ENCODE results near the gene EIF4G3.
"Not testable (repeated sequence)": the region's sequence is repeated elsewhere in the genome, so short reads cannot be mapped to it uniquely, and the experiment has no call there.

The EIF4G3 gene

DNA sequence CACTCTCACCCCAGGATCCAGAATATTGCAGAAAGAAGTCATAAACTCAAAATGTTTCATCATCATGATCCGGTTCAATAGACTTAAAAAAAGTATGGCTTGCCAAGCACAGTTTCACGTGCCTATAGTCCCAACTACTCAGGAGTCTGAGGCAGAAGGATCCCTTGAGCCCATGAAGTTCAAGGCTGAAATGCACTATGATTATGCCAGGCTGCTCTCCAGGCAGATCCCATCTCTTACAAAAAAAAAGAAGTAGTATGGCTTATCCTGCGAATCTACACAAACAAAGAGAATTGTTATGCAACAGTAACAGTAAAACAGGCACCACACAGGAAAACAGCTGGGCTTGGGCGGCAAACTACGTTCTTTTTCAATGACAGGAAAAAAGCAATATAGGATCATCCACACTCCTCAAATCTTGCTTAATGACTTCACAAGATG, 76.2 kb downstream of the EIF4G3 start:
- no peak for DNase-seq (ENCODE audit: low spot score)

DNA sequence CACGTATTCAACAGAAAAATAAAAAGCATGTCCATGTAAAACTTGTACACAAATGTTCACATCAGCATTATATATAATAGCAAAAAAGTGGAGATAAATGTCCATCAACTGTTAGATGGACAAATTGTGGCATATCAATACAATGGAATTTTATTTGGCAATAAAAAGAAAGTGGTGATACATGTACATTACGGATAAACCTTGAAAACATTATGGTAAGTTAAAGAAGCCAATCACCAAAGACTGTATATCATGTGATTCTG, 76.9 kb downstream of the EIF4G3 start:
- no peak for DNase-seq (ENCODE audit: low spot score)

DNA sequence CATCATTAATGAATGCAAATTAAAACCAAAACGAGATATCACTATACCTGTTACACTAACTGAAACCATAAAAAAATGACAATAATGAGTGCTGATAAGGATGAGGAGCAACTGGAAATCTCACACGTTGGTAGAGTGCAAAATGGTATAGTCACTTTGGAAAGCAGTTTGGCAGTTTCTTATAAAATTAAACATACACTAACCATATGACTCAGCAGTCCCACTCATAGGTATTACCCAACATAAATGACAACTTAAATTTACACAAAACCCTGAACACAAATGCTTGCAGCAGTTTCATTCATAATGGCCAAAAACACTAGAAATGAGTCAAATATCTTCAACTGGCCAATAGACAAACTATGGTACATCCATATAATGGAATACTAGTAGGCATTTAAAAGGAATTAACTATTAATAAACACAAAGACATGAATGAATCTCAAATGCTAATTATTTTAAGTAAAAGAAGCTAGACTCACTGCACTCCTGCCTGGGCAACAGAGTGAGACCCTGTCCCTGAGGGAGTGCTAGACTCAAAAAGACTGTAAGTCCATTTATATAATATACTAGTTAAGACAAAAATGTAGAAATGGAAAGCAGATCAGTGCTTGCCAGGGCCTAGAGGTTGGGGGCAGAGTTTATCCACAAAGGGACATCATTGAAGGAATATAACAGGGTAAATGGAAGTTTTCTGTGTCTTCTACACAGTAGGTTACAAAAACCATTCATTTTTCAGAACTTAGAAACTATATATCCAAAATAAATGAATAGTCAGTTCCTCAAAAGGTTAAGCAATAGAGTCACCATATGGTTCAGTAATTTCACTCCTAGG, 77.4 kb downstream of the EIF4G3 start:
- DNase-seq (ENCODE audit: low spot score): no peak

DNA sequence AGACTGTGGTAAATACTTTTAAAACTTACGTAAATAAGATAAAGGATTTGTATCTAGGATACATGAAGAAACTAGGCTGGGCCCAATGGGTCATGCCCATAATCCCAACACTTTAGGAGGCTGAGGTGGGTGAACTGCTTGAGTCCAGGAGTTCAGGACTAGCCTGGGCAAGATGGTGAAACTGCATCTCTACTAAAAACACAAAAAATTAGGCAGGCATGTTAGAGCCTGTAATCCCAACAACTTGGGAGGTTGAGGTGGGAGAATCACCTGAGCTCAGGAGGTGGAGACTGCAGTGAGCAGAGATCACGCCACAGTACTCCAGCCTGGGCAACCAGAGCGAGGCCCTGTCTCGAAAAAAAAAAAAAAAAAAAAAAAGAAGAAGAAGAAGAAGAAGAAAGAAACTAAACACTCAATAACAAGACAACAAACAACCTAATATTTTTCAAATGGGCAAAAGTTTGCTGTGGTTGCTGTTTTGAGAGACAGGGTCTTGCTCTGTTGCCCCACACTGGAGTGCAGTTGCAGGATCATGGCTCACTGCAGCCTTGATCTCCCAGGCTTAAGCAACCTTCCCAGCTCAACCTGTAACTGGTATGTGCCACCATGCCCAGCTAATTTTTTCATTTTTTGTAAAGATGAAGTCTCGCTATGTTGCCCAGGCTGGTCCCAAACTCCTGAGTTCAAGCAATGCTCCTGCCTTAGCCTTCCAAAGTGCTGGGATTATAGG, 78.3 kb downstream of the EIF4G3 start:
- no peak for DNase-seq (ENCODE audit: low spot score)

DNA sequence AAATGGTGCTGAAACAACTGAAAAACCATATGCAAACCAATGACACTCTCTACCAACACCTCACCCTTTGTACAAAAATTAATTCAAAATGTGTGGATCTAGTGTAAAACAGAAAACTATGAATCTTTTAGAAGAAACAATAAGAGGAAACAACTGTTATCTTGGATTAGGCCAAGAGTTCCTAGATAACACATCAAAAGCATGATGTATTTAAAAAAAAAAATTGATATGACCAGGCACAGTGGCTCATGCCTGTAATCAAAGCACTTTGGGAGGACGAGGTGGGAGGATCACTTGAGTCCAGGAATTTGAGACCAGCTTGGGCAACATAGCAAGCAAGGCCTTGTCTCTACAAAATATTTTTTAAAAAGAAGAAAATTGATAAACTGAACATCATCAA, 79.0 kb downstream of the EIF4G3 start:
- no peak for DNase-seq (ENCODE audit: low spot score)

DNA sequence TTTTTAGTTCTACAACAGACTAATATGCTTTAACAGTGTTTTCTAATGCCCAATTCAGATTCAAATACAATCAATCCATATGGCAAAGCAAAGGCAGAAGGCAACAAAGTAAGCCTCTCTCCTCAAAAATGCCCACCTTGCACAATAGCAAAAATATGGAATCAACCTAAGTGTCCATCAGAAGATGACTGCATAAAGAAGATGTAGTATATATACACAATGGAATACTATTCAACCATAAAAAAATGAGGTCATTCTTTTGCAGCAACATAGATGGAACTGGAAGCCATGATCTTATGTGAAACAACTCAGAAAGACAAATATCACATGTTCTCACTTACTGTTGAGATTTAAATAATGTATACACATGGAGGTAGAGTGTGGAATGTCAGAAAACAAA, 80.7 kb downstream of the EIF4G3 start:
- no peak for DNase-seq (ENCODE audit: low spot score)

DNA sequence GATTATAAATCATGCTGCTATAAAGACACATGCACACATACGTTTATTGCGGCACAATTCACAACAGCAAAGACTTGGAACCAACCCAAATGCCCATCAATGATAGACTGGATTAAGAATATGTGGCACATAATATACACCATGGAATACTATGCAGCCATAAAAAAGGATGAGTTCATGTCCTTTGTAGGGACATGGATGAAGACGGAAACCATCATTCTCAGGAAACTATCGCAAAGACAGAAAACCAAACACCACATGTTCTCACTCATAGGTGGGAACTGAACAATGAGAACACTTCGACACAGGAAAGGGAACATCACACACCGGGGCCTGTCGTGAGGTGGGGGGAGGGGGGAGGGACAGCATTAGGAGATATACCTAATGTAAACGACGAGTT, 82.4 kb downstream of the EIF4G3 start:
- DNase-seq (ENCODE audit: low spot score): not testable (repeated sequence)

DNA sequence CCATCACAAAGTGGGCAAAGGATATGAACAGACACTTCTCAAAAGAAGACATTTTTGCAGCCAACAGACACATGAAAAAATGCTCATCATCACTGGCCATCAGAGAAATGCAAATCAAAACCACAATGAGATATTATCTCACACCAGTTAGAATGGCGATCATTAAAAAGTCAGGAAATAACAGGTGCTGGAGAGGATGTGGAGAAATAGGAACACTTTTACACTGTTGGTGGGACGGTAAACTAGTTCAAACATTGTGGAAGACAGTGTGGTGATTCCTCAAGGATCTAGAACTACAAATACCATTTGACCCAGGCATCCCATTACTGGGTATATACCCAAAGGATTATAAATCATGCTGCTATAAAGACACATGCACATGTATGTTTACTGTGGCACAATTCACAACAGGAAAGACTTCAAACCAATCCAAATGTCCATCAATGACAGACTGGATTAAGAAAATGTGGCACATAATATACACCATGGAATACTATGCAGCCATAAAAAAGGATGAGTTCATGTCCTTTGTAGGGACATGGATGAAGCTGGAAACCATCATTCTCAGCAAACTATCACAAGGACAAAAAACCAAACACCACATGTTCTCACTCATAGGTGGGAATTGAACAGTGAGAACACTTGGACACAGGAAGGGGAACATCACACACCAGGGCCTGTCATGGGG, 83.3 kb downstream of the EIF4G3 start:
- not testable (repeated sequence) for DNase-seq (ENCODE audit: low spot score)

DNA sequence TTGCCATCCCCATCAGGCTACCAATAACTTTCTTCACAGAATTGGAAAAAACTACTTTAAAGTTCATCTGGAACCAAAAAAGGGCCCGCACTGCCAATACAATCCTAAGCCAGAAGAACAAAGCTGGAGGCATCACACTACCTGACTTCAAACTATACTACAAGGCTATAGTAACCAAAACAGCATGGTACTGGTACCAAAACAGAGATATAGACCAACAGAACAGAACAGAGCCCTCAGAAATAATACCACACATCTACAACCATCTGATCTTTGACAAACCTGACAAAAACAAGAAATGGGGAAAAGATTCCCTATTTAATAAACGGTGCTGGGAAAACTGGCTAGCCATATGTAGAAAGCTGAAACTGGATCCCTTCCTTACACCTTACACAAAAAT, 84.2 kb downstream of the EIF4G3 start:
- not testable (repeated sequence) for DNase-seq (ENCODE audit: low spot score)

DNA sequence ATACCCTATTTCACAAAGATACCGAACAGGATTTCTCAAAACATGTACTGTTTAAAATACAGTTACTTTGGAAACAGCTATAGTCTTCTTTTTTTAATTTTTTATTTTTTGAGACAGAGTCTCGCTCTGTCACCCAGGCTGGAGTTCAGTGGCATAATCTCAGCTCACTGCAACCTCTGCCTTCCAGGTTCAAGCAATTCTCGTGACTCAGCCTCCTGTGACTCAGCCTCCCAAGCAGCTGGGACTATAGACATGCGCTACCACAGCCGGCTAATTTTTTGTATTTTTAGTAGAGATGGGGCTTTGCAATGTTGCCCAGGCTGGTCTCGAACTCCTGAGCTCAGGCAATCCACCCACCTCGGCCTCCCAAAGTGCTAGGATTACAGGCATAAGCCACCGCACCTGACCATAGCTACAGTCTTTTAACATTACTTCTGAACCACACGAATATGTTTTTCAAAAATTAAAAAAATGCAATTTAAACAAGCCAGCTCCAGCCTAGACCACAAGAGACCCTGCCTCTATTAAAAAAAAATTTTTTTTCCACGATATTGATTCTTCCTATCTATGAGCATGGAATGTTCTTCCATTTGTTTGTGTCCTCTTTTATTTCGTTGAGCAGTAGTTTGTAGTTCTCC, 85.5 kb downstream of the EIF4G3 start:
- not testable (repeated sequence) for DNase-seq (ENCODE audit: low spot score)

DNA sequence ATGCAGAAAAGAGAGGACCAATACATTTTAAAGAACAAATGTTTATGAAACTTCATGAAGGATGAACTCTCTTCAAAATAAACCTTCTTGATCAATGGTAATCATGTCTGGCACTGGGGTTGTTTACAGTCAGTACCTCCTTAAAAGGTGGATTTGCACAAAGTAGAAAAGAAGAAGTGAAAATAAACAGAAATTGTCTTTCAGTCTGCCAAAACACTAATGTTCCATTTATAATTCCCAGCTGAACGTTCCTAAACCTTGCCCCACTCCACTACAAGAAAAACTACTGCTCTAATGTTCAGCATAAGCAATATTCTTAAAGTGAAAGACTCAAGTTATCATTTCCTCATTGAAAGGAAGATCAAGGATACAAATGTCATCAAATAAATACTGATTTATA, 86.2 kb downstream of the EIF4G3 start:
- no peak for DNase-seq (ENCODE audit: low spot score)

DNA sequence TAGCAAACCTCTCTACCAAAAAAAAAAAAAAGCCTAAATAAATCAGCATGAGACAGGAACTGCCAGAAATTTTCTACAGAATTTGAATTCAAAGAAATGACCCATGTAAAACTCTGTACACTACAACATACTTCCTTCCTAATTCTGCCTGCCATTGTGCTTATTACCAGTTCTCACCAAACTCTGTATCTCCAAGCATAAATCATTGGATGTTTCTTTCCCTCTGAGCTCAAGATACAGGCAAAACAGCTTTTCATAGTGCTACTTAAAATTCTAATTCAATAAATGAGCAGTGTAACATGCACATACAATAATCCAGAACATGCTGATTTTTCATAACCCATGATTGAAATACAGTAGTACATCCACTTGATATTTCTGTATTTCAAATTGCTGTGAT, 87.0 kb downstream of the EIF4G3 start:
- DNase-seq (ENCODE audit: low spot score): no peak

DNA sequence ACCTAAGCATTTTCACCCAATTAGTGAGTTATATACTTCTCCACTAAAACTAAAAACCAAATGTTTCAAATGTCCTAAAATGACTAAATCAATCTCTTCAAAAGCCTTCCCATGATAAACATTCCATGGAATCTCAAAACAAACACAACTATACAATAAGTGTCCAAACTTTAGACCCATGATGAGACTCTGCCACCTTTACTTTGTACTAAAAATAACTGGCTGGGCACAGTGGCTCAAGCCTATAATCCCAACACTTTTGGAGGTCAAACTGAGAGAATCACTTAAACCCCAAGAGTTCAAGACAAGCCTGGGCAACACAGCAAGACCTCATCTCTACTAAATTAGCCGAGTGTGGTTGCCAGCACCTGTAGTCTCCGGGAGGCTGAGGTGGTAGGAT, 87.4 kb downstream of the EIF4G3 start:
- no peak for DNase-seq (ENCODE audit: low spot score)

DNA sequence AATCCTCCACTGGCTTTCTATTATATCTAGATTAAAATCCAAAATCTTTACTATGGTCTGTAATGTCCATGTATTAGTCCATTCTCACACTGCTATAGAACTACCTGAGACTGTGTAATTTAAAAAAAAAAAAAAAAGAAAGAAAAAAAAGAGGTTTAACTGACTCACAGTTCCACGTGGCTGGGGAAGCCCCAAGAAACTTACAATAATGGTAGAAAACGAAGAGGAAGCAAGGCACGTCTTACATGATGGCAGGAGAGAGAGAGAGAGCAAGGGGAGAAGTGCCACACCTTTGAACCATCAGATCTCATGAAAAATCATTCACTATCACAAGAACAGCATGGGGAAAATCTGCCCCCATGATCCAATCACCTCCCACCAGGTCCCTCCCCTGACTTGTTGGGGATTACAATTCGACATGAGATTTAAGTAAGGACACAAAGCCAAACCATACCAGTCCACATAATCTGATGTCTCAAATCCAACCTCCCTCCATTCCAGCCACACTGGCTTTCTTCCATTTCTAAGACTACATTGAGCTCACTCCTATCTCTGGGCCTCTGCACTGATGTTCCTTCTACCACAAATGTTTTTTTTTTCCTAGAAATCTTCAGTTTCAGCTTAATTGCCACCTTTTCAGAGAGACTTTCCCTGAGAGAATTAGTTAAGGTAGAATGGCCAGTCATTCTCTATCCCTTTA, 92.4 kb downstream of the EIF4G3 start:
- DNase-seq (ENCODE audit: low spot score): no peak

DNA sequence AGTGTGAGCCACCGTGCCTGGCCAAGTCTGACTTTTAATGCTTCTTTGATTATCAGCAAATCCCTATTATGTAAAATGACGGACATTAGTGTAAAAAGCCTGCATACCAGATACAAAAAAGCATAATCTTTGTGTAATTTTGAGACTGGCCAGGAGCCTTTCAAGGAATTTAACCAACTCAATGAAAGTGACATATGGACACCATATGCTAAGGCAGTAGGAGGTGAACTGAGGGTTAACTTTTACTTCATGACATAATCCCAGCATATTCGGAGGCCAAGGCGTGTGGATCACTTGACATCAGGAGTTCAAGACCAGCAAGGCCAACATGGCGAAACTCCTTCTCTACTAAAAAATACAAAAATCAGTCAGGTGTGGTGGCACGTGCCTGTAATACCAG, 94.6 kb downstream of the EIF4G3 start:
- no peak for DNase-seq (ENCODE audit: low spot score)

DNA sequence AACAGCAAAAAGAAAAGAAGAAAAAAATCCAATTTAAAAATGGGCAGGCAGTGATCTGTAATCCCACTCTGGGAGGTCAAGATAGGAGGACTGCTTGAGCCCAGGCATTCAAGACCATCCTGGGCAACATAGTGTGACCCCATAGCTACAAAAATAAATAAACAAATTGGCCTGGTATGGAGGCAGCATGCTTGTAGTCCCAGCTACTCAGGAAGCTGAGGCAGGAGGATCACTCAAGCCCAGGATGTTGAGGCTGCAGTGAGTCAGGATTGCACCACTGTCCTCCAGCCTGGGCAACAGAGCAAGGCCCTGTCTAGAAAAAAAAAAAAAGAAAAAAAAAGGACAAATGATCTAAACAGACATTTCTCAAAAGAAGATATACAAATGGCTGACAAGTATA, 99.6 kb downstream of the EIF4G3 start:
- no peak for DNase-seq (ENCODE audit: low spot score)

DNA sequence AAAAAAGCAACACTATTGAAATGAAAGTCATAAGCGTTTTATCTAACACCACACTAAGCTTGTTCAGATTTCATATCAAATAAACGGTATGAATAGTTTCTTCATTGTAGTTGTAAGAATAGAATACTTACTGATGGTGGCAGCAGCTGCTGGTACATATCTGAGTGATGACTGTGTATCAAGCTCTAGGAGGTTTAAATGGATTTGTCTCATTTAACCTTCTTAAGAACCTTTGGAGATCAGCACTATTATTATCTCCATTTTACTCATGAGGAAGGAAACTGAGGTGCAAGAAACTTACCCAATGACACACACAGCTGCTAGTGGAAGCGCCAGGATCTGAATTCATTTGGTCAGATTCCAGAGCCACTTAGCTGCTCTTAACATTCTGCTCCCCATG, 104.0 kb downstream of the EIF4G3 start:
- no peak for DNase-seq (ENCODE audit: low spot score)

DNA sequence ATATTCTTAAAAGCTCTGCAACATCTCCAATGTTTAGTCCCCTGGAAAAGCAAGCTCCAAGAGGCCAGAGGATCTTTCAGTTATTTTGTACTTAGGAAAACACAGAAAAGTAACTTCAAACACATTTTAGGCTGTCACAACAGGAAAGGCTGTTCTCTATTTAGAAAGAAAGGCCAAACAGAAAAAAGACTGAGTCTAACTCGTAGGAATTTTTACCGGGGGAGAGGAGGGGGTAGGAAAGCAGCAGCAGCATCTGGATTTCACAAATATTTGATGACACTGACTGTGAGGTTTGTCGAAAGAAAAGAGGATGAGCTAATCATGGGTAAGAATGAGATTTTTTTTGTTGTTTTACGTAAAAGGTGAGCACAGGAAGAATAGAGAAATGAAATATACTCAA, 107.1 kb downstream of the EIF4G3 start:
- DNase-seq (ENCODE audit: low spot score): no peak

DNA sequence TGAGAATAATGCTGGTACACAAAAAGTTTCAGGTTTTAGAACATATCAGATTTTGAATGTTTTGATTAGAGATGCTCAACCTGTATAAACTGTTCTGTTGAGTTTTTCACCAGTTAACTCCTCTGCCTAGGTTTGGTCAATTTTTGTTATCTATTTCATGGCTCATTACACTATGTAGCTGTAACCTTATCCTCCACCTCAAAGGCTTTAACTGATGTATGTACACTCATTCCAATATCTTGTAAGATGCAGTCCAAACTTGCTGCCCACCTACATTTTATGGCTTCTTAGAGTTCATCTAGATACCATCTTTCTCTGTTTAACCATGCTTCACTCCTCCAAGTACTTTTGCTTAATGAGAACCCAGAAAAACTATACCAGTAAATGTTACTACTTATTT, 107.8 kb downstream of the EIF4G3 start:
- no peak for DNase-seq (ENCODE audit: low spot score)

DNA sequence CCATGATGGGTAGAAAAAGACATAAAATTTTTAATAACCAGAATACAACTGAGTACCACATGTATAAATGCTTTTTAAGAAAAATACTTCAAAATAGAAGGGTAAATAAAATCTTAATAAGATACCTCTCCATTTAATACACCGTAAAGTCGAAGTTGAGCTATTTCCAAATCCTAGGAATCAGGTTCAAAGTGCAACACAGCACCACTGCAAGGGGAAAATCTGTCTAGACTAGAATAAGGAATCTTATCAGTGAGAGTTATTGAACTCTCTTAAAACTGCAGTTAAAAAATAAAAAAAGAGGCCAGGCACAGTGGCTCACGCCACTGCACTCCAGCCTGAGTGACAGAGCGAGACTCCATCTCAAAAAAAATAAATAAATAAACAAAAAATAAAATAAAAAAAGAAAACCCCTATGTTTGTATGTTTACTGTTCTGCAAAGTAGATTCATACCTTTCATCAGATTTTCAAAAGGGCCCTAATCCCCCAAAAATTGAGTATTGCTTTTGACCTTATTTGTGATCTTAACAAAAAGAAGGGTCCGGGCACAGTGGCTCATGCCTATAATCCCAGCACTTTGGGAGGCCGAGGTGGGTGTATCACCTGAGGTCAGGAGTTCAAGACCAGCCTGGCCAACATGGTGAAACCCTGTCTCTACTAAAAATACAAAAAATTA, 109.0 kb downstream of the EIF4G3 start:
- DNase-seq (ENCODE audit: low spot score): no peak

DNA sequence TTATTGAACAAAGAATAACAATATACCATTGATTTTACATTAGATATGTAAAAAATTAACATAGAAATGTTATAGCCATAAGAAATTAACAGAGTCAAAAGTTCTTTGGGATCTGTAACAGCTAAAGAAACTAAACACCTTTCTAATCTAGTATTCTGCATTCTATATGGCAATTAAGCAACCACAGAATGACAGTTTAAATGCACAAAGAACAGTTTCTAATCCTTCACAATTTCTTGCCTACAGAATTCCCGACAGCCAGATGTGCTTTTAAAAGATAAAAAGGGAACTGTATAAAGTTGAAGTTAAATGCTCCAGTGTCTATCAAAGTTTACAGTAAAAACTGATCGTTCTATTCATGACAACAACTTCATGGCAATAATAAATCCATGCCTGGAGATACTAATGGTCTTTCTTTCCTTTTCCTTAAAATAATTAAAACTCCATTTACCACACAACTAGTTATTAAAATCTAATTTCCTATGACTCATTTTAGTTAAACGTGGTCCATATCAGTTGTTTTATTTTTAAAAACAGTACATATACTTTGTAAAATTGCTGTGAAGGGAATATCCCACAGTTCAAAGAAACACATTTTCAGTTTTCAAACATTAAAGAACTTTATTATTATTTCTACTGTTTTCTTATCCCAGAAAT, 110.2 kb downstream of the EIF4G3 start:
- no peak for DNase-seq (ENCODE audit: low spot score)
